HG03039 (cell line): Measurements from ENCODE around the gene SEZ6L2.
"Not testable (repeated sequence)": the region's sequence is repeated elsewhere in the genome, so short reads cannot be mapped to it uniquely, and the experiment has no call there.

Source experiments
- ATAC-seq: cut with Tn5 transposase; IDR thresholded peaks from one replicate; pipeline ENCODE4 v1.9.1; 2021; ENCODE audit warnings: mild to moderate bottlenecking, moderate library complexity; ENCODE audit not compliant: unreplicated experiment

SEZ6L2 gene

GRCh38 chr16:29910819-29911675 lies 11.7 kb upstream of the SEZ6L2 start:
- no peak for ATAC-seq

GRCh38 chr16:29909851-29910250 lies 10.5 kb upstream of the SEZ6L2 start:
- ATAC-seq, result not testable (repeated sequence)

- ATAC-seq, result no peak
Measured at GRCh38 chr16:29909391-29909790, 10.0 kb upstream of the SEZ6L2 start.

- ATAC-seq, result no peak
Measured at GRCh38 chr16:29908719-29909220, 9.4 kb upstream of the SEZ6L2 start.

- no peak for ATAC-seq
Measured at GRCh38 chr16:29907973-29908372, 8.6 kb upstream of the SEZ6L2 start.

GRCh38 chr16:29906520-29907244 lies 7.3 kb upstream of the SEZ6L2 start:
- no peak for ATAC-seq

- ATAC-seq, result no peak
Measured at GRCh38 chr16:29905668-29906067, 6.3 kb upstream of the SEZ6L2 start.

GRCh38 chr16:29904947-29905346 lies 5.6 kb upstream of the SEZ6L2 start:
- no peak for ATAC-seq

- ATAC-seq, result no peak
Measured at GRCh38 chr16:29903590-29903989, 4.2 kb upstream of the SEZ6L2 start.

GRCh38 chr16:29901607-29901945 lies 2.2 kb upstream of the SEZ6L2 start:
- ATAC-seq, result no peak

- ATAC-seq, result no peak
Measured at GRCh38 chr16:29900888-29901606, 1.7 kb upstream of the SEZ6L2 start.

- no peak for ATAC-seq
Measured at GRCh38 chr16:29900102-29900887, 945 bp upstream of the SEZ6L2 start, which contains the start of gene ASPHD1. Gene ASPHD1, plus strand, starts transcription at chr16:29900488. Its CDS starts 484 bp downstream, at chr16:29900972.

- ATAC-seq, result no peak
Measured at GRCh38 chr16:29898804-29899515, 390 bp downstream of the SEZ6L2 start.

- ATAC-seq, result no peak
Measured at GRCh38 chr16:29898135-29898803, 1.1 kb downstream of the SEZ6L2 start.

- ATAC-seq, result no peak
Measured at GRCh38 chr16:29897333-29897732, 2.0 kb downstream of the SEZ6L2 start.

GRCh38 chr16:29896841-29897240 lies 2.5 kb downstream of the SEZ6L2 start:
- no peak for ATAC-seq

- ATAC-seq, result no peak
Measured at GRCh38 chr16:29894352-29894751, 5.0 kb downstream of the SEZ6L2 start.

- no peak for ATAC-seq
Measured at GRCh38 chr16:29893553-29893952, 5.8 kb downstream of the SEZ6L2 start.

GRCh38 chr16:29892458-29892813 lies 6.9 kb downstream of the SEZ6L2 start:
- no peak for ATAC-seq
